GM12878 (cell line): ENCODE results near the gene FAN1. TPM values are rescaled to one million over a fixed set of nuclear protein-coding genes. Genes with fewer than 3 reads are reported as not detected.
A peak's percentile ranks its signal among the peaks of the same experiment; 100 is the strongest.

ENCODE experiments used
- BRCA1 ChIP-seq: IDR thresholded peaks from 2 replicates; pipeline ENCODE4 v1.6.1; 2011; ENCODE audit warnings: low read depth, low read length, improper control_type of control experiment
- EED ChIP-seq: sonication (generic); IDR thresholded peaks from 2 replicates; pipeline ENCODE4 v1.6.1; 2016; ENCODE audit warnings: antibody characterized with exemption, low read depth
- EP300 ChIP-seq, 2 experiments: fragments of 150-350 bp in 1 of 2; IDR thresholded peaks; 2 replicates each; pipeline ENCODE4 v1.6.1; 2011 to 2012; ENCODE audit warnings: low read depth in 2 of 2, low read length in 2 of 2, borderline replicate concordance in 1 of 2, improper control_type of control experiment in 1 of 2, inconsistent platforms in 1 of 2; ENCODE audit not compliant: control insufficient read depth in 1 of 2
- HDAC2 ChIP-seq: fragments of 200-600 bp; sonication (generic); IDR thresholded peaks from 2 replicates; pipeline ENCODE4 v1.6.1; 2017
- HDAC6 ChIP-seq: fragments of 200-600 bp; sonication (generic); IDR thresholded peaks from one replicate; pipeline ENCODE4 v1.8.0; 2017; ENCODE audit warnings: antibody characterized with exemption; ENCODE audit not compliant: unreplicated experiment
- IKZF1 ChIP-seq: fragments of 450-650 bp; conservative IDR thresholded peaks from 2 replicates; pipeline ENCODE4 v1.6.1; 2017; ENCODE audit warnings: antibody characterized with exemption, mild to moderate bottlenecking
- KDM1A ChIP-seq: fragments of 200-600 bp; sonication (generic); IDR thresholded peaks from 2 replicates; pipeline ENCODE4 v1.6.1; 2016; ENCODE audit warnings: borderline replicate concordance
- MEF2A ChIP-seq: IDR thresholded peaks from 2 replicates; pipeline ENCODE4 v1.6.1; 2011; ENCODE audit warnings: low read depth, mild to moderate bottlenecking, low read length, moderate library complexity; ENCODE audit not compliant: insufficient read depth
- NFYB ChIP-seq: IDR thresholded peaks from 2 replicates; pipeline ENCODE4 v1.6.1; 2011; ENCODE audit warnings: low read depth, mild to moderate bottlenecking, low read length, improper control_type of control experiment, moderate library complexity; ENCODE audit not compliant: insufficient read depth
- RCOR1 ChIP-seq: conservative IDR thresholded peaks from 2 replicates; pipeline ENCODE4 v1.6.1; 2012; ENCODE audit warnings: low read depth, low read length, improper control_type of control experiment
- RELA ChIP-seq: fragments of 450-650 bp; IDR thresholded peaks from 2 replicates; pipeline ENCODE4 v1.8.0; 2014; ENCODE audit warnings: borderline replicate concordance; ENCODE audit not compliant: partially characterized antibody
- SMARCA5 ChIP-seq: fragments of 450-650 bp; IDR thresholded peaks from 2 replicates; pipeline ENCODE4 v1.6.1; 2017; ENCODE audit warnings: mild to moderate bottlenecking
- STAT1 ChIP-seq: fragments of 450-650 bp; conservative IDR thresholded peaks from 2 replicates; pipeline ENCODE4 v1.6.1; 2014; ENCODE audit warnings: antibody characterized with exemption, mild to moderate bottlenecking
- TAF1 ChIP-seq: IDR thresholded peaks from 2 replicates; pipeline ENCODE4 v1.6.1; 2011; ENCODE audit warnings: mild to moderate bottlenecking, low read depth, low read length, borderline replicate concordance
- TARDBP ChIP-seq: IDR thresholded peaks from 2 replicates; pipeline ENCODE4 v1.6.1; 2016; ENCODE audit warnings: borderline replicate concordance
- ZNF622 ChIP-seq: fragments of 450-650 bp; IDR thresholded peaks from 2 replicates; pipeline ENCODE4 v1.6.1; 2017; ENCODE audit warnings: mild to moderate bottlenecking, inconsistent platforms
- polyA plus RNA-seq, 11 experiments: library from polyadenylated mRNA; depleted of rRNA in 4 of 11; unstranded in 6 of 11; stranded (reverse) in 5 of 11; fragments of >200 nt; fragmentation: Nextera tagmentation in 4 of 11; fragmentation: Illumina TruSeq in 1 of 11; extraction: Ambion mirVana in 4 of 11; extraction: Trizol in 1 of 11; gene quantifications; 1 replicate in 1 of 11; 2 replicates in 10 of 11; pipeline versions ENCODE4 v1.2.1 to v1.2.3, GENCODE V29; 2011 to 2016; ENCODE audit warnings: inconsistent platforms in 2 of 11, missing spikeins in 2 of 11, low read depth in 1 of 11
- total RNA-seq, 4 experiments: library from RNA; depleted of rRNA in 3 of 4; stranded (reverse); fragments of >200 nt in 3 of 4; fragmentation: Illumina TruSeq in 1 of 4; extraction: Trizol in 1 of 4; gene quantifications; 2 replicates each; pipeline versions ENCODE4 v1.2.1 to v1.2.3, GENCODE V29; 2013 to 2021
- TF ChIP-seq, protein P1 (sequence below): fragments of 450-650 bp; IDR thresholded peaks from 2 replicates; pipeline ENCODE4 v1.6.1; 2017; ENCODE audit warnings: low read depth, mild to moderate bottlenecking, moderate library complexity
- TF ChIP-seq, protein P2 (sequence below): IDR thresholded peaks from 2 replicates; pipeline ENCODE4 v1.6.1; 2011; ENCODE audit warnings: low read depth, low read length, improper control_type of control experiment, borderline replicate concordance
- TF ChIP-seq, protein P3 (sequence below): fragments of 450-650 bp; IDR thresholded peaks from 2 replicates; pipeline ENCODE4 v1.6.1; 2018; ENCODE audit warnings: mild to moderate bottlenecking, low read depth, moderate library complexity; ENCODE audit not compliant: partially characterized antibody
- TF ChIP-seq, protein P4 (sequence below): fragments of 450-650 bp; IDR thresholded peaks from 2 replicates; pipeline ENCODE4 v1.6.1; 2017; ENCODE audit warnings: mild to moderate bottlenecking, moderate library complexity

The FAN1 gene
- total and polyA plus RNA-seq, 10 of the 15 experiments (the other 5 are each of a cell fraction or from before 2014, with no cell fraction given): 0.55 to 18.6 (median 12.6) TPM

DNA sequence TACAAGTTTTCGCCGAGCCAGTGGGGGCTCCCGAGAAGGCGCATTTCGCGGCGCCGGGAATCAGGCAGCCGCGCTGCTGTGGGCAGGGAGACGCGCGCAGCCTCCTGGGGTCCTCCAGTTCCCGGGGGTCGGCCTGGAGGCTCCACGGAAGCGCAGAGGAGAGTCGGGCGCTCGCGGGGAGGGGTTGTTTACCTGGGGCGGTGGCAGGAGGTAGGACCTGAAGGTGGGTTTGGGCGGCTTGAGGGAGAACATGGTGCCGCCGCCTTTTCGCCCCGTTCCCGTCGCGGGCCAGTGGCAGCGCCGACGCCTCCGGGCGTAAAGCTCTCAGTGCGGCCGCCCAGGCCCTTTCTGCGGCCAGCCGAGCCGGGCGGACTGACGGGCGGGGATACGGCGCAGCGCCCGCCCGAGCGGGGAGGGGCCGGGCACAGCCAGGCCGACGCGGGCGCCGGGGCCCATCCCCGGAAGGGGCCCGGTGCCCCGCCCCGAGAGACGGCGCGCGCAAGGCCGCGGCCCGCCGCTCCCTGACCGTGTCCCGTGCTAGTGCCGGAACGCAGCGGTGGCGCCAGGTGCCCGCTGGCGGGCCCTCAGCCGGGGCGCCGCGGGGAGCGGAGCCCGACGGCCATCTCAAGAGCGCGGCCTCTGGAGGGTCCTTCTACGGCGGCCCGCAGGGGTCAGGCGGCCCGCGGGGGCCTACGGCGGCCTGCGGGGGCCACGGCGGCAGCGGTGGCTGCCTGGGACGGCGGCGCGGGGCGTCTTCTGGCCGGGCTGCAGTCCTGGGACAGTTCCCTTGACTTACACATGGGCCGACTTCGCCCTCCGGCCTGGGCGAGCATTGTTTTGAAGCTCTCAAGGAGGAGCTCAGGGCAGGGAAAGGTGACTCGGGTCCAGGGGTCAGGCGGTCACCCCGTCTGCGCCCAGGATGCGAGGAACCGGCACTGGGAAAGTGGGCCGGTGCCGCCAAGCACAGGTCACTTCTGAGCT is 87.8 kb downstream of the FAN1 start, which contains the start of gene MTMR10 (continued):
- TF ChIP-seq, protein P1, sequence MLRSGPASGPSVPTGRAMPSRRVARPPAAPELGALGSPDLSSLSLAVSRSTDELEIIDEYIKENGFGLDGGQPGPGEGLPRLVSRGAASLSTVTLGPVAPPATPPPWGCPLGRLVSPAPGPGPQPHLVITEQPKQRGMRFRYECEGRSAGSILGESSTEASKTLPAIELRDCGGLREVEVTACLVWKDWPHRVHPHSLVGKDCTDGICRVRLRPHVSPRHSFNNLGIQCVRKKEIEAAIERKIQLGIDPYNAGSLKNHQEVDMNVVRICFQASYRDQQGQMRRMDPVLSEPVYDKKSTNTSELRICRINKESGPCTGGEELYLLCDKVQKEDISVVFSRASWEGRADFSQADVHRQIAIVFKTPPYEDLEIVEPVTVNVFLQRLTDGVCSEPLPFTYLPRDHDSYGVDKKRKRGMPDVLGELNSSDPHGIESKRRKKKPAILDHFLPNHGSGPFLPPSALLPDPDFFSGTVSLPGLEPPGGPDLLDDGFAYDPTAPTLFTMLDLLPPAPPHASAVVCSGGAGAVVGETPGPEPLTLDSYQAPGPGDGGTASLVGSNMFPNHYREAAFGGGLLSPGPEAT: no peak
- TF ChIP-seq EED (peak; percentile 48; the same call in 1 of the 2 replicates), STAT1 (0 out of 2 replicates have a peak, but pooled peaks have one; percentile 55), TAF1 (peak; percentile 71; the same call in 1 of the 2 replicates), HDAC2 (no peak), EP300 (IDR thresholded peaks at IDR 0.05; ENCODE audit: borderline replicate concordance in 1 of 2, control insufficient read depth in 1 of 2, low read depth in 2 of 2, low read length in 2 of 2) (no peak), IKZF1 (peak; percentile 95), SMARCA5 (peak; percentile 77; the same call in 1 of the 2 replicates), NFYB (no peak), KDM1A (no peak), MEF2A (no peak), RELA (peak; percentile 71), BRCA1 (no peak), TARDBP (no peak), HDAC6 (peak; percentile 45), RCOR1 (no peak), ZNF622 (no peak)
- TF ChIP-seq, protein P2, sequence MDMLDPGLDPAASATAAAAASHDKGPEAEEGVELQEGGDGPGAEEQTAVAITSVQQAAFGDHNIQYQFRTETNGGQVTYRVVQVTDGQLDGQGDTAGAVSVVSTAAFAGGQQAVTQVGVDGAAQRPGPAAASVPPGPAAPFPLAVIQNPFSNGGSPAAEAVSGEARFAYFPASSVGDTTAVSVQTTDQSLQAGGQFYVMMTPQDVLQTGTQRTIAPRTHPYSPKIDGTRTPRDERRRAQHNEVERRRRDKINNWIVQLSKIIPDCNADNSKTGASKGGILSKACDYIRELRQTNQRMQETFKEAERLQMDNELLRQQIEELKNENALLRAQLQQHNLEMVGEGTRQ: no peak
- TF ChIP-seq, protein P3, sequence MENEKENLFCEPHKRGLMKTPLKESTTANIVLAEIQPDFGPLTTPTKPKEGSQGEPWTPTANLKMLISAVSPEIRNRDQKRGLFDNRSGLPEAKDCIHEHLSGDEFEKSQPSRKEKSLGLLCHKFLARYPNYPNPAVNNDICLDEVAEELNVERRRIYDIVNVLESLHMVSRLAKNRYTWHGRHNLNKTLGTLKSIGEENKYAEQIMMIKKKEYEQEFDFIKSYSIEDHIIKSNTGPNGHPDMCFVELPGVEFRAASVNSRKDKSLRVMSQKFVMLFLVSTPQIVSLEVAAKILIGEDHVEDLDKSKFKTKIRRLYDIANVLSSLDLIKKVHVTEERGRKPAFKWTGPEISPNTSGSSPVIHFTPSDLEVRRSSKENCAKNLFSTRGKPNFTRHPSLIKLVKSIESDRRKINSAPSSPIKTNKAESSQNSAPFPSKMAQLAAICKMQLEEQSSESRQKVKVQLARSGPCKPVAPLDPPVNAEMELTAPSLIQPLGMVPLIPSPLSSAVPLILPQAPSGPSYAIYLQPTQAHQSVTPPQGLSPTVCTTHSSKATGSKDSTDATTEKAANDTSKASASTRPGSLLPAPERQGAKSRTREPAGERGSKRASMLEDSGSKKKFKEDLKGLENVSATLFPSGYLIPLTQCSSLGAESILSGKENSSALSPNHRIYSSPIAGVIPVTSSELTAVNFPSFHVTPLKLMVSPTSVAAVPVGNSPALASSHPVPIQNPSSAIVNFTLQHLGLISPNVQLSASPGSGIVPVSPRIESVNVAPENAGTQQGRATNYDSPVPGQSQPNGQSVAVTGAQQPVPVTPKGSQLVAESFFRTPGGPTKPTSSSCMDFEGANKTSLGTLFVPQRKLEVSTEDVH: no peak
- TF ChIP-seq, protein P4, sequence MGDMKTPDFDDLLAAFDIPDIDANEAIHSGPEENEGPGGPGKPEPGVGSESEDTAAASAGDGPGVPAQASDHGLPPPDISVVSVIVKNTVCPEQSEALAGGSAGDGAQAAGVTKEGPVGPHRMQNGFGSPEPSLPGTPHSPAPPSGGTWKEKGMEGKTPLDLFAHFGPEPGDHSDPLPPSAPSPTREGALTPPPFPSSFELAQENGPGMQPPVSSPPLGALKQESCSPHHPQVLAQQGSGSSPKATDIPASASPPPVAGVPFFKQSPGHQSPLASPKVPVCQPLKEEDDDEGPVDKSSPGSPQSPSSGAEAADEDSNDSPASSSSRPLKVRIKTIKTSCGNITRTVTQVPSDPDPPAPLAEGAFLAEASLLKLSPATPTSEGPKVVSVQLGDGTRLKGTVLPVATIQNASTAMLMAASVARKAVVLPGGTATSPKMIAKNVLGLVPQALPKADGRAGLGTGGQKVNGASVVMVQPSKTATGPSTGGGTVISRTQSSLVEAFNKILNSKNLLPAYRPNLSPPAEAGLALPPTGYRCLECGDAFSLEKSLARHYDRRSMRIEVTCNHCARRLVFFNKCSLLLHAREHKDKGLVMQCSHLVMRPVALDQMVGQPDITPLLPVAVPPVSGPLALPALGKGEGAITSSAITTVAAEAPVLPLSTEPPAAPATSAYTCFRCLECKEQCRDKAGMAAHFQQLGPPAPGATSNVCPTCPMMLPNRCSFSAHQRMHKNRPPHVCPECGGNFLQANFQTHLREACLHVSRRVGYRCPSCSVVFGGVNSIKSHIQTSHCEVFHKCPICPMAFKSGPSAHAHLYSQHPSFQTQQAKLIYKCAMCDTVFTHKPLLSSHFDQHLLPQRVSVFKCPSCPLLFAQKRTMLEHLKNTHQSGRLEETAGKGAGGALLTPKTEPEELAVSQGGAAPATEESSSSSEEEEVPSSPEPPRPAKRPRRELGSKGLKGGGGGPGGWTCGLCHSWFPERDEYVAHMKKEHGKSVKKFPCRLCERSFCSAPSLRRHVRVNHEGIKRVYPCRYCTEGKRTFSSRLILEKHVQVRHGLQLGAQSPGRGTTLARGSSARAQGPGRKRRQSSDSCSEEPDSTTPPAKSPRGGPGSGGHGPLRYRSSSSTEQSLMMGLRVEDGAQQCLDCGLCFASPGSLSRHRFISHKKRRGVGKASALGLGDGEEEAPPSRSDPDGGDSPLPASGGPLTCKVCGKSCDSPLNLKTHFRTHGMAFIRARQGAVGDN: peak; percentile 70
